Middle frontal gyrus (tissue), 1 donor: ENCODE data around the gene ARRB1.

ENCODE experiments used
- DNase-seq: peaks from one replicate; pipeline ENCODE4 v3.0.0-alpha.2; 2015; ENCODE audit warnings: low spot score; ENCODE audit errors: extremely low spot score

The ARRB1 gene

GRCh38 chr11:75260396-75261170 is 90.9 kb downstream of the ARRB1 start:
- no peak for DNase-seq

DNA sequence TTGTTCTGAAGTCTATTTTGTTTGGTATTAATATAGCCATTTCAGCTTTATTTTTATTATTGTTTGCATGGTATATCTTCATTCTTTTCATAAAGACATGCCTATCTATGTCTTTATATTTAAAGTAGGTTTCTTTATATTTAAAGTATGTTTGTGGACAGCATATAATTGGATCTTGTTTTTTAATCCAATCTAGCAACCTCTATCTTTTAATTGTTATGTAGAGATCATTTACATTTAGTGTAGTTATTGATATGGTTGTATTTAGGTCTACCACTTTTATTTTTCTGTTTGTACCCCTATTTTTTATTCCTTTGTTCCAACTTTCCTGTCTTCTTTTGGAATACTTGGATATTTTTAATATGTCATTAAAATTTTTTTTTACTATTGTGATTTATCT is 97.1 kb downstream of the ARRB1 start:
- no peak for DNase-seq

- DNase-seq: no peak
These were observed 101.8 kb downstream of the ARRB1 start for GRCh38 chr11:75249704-75250103.

DNA sequence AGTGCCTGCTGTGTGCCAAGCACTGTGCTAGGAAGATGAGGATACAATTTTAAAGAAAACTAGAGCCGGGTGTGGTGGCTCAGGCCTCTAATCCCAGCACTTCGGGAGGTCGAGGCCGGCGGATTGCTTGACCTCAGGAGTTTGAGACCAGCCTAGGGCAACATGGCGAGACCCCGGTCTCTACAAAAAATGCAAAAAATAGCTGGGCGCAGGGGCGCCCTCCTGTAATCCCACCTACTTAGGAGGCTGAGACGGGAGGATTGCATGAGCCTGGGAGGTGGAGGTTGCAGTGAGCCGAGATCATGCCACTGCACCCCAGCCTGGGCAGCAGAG is 102.6 kb downstream of the ARRB1 start:
- no peak for DNase-seq

- no peak for DNase-seq
These were observed 104.7 kb downstream of the ARRB1 start for GRCh38 chr11:75246671-75247350.

GRCh38 chr11:75246006-75246670 is 105.3 kb downstream of the ARRB1 start:
- DNase-seq: no peak

DNA sequence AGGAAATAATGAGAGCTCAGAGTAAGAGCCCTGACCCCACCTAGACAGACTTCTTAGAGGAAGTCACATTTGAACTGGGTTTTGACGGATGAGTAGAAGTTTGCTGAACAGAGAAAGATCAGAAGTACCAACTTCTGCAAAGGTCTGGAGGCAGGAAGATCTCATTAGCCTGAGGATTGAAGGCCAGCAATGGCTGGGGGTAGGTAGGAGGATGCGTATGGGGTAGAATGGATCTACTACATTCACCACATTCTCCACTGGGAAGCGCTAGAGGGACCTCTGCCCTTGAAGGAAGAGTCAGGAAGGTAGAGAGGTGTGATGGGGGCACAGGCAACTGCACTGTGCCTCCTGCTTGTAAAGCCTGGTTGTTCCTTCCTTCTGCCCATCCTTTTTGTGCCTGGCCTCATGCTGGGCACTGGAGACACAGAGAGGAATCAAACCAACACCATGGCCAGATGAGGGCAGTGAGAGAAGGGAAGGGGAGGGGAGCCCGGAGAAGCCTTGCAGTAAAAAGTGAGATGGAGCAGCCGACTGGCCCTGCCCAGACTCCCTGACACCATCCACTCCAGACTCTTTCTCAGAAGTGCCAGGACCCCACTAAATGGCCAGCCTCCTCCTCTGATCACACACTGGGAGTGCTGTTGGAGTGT is 106.0 kb downstream of the ARRB1 start:
- no peak for DNase-seq

GRCh38 chr11:75244052-75244814 is 107.2 kb downstream of the ARRB1 start:
- no peak for DNase-seq

- DNase-seq: no peak
These were observed 108.5 kb downstream of the ARRB1 start for GRCh38 chr11:75242722-75243600.

DNA sequence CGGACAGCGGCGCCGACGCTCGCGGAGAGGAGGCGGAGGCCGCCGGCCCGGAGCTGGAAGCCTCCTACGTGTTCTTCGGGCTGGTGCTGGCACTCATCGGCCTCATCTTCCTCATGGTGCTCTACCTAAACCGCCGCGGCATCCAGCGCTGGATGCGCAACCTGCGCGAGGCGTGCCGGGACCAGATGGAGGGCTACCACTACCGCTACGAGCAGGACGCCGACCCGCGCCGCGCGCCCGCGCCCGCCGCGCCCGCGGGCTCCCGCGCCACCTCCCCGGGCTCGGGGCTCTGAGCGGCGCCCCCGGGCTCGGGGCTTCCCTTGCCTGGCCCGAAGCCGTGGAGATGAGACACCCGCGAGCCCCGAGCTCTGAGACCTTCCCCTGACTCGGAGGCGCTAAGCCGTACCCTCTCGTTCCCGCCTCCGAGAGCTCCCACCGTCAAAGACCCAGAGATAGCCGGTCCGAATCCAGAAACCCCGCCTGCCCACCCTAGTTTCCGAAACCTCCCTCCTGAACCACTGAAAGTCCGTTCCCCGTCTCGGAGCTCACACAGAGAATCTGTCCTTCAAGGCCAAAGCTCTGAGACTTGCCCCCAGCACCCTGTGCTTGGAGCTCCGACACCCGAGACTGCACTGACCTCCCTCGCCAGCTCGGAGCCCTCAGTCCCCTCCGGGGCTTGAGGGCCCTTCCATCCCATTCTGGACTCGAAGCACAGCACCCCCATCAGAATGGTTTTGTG is 109.4 kb downstream of the ARRB1 start:
- no peak for DNase-seq

- DNase-seq: peak; percentile 75
These were observed 110.2 kb downstream of the ARRB1 start for GRCh38 chr11:75241036-75241905.

- no peak for DNase-seq
These were observed 111.0 kb downstream of the ARRB1 start, which contains the start of gene TPBGL for GRCh38 chr11:75240311-75241035. TPBGL (plus strand) TSS chr11:75240774; CDS start chr11:75241050, 276 bp downstream.

- DNase-seq: no peak
These were observed 111.8 kb downstream of the ARRB1 start for GRCh38 chr11:75239531-75240290.

DNA sequence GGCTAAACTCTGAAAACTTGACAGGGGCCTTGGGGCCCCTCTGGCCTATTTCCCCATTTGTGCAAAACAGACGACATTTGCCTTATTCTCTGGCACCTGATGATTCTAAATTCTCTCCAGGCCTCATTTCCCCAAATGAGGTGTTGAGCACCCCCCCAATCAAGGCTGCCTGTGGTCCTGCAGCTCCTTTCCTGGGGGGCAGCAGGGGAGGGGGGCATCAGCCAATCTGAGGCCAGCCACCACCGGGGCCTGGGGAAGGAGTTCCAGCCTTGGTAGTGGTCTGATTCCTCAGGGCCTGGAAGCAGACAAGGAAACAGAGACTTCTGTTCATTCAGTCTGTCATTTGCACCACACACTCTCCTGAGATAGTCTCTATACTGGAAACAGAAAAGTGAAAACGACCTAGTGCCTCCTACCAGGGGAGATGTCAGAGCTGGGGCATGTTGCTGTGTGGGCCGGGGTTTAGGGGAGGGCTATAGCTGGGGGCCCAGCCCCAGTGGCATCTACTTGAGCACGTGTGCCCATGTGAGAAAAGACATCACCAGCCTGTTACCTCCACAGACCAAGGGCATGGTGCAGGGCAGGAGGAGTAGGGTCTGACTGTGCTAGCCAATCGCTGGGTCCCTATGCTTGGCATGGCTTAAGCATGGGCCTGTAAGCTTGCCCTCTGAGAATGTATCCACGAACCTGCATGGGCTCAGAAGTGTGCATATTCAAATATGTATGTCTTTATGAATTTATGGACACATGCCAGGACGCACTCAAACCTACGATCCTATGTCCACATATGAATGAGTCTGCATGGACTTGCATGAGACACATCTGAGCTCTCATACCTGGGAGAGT is 112.6 kb downstream of the ARRB1 start:
- DNase-seq: no peak

- no peak for DNase-seq
These were observed 114.4 kb downstream of the ARRB1 start for GRCh38 chr11:75237050-75237449.

- DNase-seq: no peak
These were observed 115.4 kb downstream of the ARRB1 start for GRCh38 chr11:75236062-75236461.
